HG02852 (cell line): Measurements from ENCODE around the gene HSD11B2.

Experiments used
- ATAC-seq: cut with Tn5 transposase; IDR thresholded peaks from one replicate; pipeline ENCODE4 v1.9.1; 2021; ENCODE audit warnings: mild to moderate bottlenecking, moderate library complexity; ENCODE audit not compliant: unreplicated experiment

HSD11B2 gene

DNA sequence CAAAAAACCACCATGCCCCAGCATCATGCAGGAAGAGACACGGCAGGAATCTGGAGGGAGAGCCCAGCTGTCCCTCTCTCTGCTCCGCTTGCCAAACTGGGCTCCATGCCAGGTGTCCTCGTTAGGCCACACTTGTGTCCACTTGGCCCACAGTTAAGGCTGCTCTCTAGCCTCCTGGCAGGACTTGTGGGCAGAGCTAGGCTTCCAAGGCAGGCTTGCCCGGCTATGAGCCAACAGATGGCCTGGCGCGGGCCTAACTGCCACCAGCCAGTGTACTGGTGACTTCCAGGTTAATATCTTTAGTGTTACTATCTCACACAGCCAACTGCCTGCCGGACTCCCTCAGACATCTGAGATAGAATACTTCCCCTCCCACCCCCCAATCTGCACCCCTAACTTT is 39.4 kb downstream of the HSD11B2 start:
- ATAC-seq: no peak

DNA sequence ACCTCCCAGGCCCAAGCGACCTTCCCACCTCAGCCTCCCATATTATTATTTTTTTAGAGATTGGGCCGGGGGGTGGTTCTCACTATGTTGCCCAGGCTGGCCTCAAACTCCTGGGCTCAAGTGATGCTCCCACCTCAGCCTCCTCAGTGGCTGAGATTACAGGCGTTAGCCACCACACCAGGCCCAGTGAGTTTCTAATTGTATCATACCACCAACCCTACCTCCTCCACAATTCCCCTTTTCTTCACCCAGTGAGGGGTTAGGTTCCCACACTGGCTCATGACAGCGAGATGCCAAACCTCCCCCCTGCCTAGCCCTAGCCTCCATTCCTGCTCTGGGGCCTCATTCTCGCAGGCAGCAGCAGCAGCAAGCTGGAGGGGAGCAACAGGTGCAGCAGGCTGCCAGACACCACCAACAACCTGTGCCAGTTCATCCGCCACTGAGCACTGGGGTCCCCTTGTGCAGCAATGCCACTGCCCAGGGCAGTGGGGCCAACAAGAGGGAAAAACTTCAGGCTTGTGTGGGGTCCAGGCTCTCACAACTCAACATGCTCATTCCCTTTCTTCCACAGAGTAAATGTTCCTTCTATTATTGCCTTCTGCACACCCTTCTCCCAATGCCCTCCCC is 41.0 kb downstream of the HSD11B2 start:
- ATAC-seq: no peak

DNA sequence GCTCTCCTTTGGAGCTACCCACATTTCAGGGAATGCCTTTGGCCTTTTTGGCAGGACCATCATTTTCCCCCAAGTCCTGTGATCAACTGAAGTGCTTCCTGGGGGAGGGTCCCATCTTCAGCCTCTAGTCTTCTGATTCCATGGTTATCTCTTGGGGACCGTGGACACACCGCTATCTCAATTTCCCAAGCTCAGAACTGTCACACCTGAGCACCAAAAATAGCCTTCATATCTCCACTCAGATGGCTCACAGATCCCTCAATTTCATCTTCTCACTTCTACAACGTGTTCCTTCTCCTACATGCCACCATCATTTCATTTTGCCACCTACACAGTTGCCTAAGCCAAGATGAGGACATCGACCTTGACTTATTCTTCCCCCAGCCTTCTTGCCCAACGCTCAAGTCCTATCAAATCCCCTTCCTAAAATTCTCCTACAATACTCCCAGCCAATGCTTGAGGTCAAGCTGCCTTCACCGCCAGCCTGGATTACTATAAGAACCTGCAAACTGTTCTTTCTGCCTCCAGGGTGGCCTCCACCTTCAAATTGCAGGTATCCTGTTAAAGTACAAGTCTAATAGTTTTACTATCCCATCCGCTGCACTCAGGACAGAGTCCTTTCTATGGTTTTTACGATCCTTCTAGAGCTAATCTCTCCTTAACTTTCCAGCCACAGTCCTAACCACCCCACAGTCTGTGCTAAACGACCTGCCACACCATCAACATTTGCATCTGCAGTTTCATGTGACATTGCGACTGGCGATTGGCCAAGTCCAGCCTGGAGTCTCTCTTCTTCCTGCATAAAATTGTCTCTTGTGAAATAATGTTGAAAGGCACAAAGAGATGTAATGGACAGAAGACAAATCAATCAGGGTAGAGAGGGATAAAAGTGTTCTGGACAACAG is 43.9 kb downstream of the HSD11B2 start:
- no peak for ATAC-seq

DNA sequence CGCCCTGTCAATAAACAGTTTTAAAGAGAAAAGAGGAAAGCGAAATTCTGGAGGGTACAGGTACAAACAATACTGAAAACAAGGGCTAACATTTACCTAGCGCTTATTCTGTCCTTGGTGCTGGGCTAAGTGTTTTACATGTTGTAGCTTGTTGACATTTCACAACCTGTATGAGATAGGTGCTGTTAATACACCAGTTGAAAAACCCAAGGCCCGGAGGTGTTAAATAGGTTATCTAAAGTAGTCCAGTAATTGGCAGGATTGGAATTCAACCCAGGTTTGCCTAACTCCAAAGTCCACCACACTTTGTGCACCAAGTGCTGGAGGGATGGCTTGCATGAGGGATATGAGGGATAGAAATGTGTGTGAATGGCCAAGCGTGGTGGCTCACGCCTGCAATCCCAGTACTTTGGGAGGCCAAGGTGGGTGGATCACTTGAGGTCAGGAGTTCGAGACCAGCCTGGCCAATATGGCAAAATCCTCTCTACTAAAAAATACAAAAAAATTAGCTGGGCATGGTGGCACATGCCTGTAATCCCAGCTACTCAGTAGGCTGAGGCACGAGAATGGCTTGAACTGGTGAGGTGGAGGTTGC is 47.1 kb downstream of the HSD11B2 start:
- ATAC-seq: no peak

DNA sequence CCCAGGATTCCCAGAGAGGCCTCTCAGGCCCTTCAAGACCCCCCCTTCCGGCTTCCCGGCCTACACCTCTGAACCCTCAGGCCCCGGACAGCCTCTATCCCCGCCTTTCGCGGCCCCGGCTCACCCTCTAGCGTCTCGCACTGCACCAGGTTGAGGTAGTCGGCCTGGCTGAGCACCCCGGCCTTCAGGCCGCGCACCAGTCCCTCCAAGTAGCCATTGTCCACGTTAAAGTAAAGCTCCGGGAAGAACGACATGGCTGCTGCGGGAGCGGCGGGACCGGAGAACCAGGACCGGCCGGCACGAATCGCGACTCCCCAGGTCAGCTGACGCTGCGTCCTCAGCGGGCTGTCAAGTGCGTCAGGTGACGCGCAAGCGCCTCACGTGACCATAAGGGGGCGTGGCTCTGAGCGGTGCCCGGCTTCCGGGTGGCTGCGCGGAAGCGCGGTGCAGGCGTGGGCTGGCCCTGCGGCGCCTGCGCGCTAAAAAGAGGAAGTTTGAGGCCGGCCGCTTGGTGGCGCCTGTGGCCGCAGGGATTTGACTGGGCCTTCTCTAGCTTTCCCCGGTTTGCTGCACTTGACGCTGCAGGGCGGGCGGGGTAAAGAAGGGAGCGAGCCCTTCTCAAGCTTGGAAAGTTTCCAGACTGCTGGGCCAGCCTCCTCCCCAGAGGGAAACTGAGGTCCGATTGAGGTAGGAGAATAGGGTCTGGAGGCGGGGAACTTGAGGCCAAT is 50.1 kb downstream of the HSD11B2 start, which contains the start of gene ATP6V0D1:
Gene ATP6V0D1 (minus strand): TSS at position 325 of the 728 bp plus-strand sequence. CDS start 71 bp downstream, at position 254.
- peak; percentile 89 for ATAC-seq

DNA sequence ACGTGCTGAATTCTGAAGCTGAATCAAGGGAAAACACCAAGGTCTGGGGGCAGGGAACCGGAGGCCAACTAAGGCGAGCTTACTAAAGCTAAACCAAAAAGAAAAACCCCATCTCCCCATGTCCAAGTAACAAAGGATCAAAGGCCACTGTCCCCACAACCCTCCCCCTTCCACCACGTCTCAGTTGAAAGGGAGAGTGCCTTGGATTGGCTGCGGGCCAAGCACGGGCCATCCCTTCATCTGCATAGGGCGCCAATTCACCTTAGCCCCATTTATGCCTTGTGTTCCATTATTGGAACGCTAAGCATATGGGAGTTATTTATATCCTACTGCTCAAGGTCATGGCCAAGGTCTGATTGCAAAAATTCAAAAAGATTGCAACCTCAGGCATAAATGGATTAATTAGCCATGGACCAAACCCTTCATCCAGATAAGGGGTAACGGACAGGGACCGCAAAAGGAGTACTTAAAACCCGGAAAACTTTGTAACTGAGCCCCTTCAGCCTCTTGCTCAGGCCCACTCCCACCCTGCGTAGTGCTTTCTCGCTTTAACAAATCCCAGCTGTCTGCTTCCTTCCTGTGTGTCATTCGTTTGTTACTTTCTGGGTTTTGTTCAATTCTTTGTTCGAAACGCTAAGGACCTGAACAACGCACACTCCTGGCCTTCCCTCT is 50.8 kb downstream of the HSD11B2 start:
- peak; percentile 9 for ATAC-seq

DNA sequence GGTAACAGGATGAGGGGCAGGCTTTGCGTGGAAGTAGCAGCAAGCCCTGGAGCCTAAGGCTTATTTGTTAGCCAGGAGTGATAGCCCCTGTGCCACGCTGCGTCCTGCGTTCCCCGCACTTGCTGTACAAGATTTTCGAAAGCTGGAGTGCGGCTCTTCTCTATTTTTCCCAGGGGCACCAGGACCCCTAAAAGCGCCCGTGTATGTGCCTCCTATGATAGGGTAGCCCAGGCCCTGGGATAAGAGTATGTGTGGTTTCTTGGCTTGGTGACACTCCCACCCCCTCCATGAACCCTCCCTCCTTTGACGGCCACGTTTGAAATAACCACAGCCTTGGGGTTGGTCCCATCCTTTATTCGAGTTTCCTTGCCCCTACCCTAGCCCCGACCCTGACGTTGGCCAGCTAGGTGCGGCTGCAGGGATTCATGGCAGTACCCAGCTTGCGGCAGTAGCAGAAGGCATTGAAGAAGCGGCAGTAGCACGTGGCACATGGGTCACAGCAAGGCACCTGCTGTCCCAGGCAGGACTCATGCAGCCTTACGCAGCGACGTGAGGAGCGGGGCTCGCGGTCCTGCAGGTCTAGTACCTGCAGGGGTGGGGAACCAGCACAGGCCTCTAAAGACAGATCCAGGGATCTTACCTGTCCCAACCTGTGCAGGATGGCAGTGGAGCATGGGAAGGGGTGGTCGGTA is 51.5 kb downstream of the HSD11B2 start:
- no peak for ATAC-seq

DNA sequence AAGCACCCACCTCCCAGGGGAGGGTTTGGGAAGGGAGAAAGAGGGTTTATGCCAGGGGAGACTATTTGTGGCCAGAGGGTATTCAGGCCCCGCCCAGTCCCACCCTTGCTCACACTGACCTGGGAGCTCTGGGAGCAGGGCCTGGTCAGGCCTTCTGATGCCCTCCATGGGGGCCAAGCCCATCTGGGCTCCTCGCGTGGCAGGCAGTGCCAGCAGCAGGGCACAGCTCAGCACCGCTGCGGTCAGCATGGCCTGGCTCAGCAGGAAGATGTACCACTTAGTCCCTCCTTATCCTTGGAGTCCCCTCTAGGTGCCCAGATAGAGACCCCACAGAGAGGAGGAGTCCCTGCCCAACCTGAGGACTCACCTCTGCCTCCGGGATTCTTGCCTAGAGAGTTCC is 52.2 kb downstream of the HSD11B2 start, which contains the start of gene AGRP:
Gene AGRP (minus strand): TSS at position 398 of the 400 bp plus-strand sequence. CDS start 149 bp downstream, at position 249.
- no peak for ATAC-seq

DNA sequence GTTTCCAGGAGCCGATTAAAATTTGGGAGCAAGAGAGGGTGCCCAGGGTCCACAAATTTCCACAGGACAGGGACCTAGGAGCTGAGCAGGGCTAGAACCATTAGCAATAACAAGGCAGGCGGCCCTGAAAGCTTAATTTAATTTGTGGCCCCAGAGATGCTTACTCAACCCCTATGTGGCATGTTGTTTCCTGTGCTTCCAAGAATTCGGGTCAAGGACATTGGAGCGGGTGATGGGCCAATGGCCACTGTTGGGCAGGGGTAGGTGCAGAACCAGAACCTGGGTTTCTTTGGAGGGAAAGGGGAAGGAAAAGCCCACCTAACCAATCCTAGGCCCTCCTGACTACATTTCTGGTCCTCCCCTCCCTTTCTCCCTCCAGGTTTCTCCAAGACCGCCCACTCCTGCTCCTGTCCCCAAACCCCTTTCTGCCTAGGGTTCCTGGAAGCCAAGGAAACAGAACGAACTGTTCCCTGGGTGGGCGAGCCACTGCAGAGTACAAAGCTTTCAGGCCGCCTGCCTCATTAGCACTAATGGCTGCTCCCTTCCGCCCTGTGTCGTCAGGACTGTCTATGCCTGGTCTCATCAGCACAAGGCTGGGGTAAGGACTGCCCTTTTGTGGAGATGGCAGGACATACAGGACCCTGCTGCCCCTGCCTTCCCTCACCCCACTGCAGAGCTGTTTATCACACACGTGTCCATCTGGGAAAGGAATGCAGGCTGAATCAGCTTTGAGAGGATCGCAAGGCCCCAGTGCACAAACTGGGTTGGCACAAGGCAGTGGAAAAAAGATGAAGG is 53.0 kb downstream of the HSD11B2 start:
- ATAC-seq: no peak

DNA sequence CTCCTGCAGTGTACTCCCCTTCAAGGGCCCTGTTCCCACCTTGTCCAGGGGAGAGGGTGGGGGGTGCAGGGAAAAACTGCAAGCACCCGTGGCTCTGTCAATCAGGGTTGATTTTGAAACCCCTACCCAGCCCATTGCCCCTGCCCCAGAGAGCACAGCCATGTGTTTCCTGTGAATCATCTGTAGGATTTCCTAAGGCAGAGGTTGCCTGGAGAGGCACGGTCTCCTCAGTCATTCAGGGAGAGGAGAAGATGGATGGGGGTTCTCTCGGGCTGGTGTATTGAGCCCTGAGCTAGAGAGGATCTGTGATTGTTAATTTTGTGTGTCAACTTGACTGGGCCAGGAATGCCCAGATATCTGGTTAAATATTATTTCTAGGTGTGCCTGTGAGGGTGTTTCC is 55.9 kb downstream of the HSD11B2 start:
- no peak for ATAC-seq
